Neural progenitor cell (in vitro differentiated cells): ENCODE data around the gene GAB2.

ENCODE experiments used
- EZH2 ChIP-seq: fragments of 200-600 bp; sonication (generic); IDR thresholded peaks from 2 replicates; pipeline ENCODE4 v1.6.1; 2017; ENCODE audit warnings: antibody characterized with exemption, mild to moderate bottlenecking, moderate library complexity
- TF ChIP-seq, protein P1 (sequence below): fragments of 200-600 bp; sonication (generic); IDR thresholded peaks from 2 replicates; pipeline ENCODE4 v1.5.1; 2017; ENCODE audit warnings: antibody characterized with exemption, mild to moderate bottlenecking

DNA sequence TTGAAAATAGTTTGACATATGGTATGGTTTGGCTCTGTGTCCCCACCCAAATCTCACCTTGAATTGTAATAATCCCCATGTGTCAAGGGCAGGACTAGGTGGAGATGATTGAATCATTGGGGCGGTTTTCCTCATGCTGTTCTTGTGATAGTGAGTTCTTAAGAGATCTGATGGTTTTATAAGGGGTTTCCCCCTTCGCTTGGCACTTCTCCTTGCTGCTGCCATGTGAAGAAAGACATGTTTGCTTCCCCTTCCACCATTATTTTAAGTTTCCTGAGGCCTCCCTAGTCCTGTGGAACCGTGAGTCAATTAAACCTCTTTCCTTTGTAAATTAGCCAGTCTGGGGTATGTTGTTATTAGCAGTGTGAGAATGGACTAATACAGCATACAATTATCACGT lies 236.9 kb downstream of the GAB2 start:
- TF ChIP-seq, protein P1, sequence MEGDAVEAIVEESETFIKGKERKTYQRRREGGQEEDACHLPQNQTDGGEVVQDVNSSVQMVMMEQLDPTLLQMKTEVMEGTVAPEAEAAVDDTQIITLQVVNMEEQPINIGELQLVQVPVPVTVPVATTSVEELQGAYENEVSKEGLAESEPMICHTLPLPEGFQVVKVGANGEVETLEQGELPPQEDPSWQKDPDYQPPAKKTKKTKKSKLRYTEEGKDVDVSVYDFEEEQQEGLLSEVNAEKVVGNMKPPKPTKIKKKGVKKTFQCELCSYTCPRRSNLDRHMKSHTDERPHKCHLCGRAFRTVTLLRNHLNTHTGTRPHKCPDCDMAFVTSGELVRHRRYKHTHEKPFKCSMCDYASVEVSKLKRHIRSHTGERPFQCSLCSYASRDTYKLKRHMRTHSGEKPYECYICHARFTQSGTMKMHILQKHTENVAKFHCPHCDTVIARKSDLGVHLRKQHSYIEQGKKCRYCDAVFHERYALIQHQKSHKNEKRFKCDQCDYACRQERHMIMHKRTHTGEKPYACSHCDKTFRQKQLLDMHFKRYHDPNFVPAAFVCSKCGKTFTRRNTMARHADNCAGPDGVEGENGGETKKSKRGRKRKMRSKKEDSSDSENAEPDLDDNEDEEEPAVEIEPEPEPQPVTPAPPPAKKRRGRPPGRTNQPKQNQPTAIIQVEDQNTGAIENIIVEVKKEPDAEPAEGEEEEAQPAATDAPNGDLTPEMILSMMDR: no peak
- no peak for TF ChIP-seq EZH2
